GM21381 (cell line): ENCODE data around the gene LOX.

ENCODE experiments used
- ATAC-seq: cut with Tn5 transposase; IDR thresholded peaks from one replicate; pipeline ENCODE4 v1.9.1; 2021; ENCODE audit warnings: mild to moderate bottlenecking, moderate library complexity; ENCODE audit not compliant: unreplicated experiment

LOX gene

DNA sequence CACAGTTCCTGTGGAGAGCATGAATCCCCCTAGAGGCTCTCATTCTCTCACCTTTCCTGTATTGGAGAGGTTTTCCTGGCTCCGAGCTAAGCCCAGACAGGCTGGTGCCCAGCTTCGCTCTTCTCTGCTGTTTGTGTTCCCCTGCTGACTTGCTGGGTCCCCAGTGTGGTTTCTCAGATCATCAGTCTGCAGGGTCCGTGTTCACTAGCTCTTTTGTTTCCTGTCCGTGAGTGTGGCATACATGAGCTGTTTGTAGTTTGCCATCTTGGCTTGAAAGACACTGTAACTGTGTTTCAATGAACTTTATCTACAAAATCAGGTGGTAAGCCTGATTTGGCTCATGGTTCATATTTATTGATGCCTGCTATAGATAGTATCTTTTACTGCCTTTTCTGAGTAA lies 23.8 kb downstream of the LOX start:
- no peak for ATAC-seq

DNA sequence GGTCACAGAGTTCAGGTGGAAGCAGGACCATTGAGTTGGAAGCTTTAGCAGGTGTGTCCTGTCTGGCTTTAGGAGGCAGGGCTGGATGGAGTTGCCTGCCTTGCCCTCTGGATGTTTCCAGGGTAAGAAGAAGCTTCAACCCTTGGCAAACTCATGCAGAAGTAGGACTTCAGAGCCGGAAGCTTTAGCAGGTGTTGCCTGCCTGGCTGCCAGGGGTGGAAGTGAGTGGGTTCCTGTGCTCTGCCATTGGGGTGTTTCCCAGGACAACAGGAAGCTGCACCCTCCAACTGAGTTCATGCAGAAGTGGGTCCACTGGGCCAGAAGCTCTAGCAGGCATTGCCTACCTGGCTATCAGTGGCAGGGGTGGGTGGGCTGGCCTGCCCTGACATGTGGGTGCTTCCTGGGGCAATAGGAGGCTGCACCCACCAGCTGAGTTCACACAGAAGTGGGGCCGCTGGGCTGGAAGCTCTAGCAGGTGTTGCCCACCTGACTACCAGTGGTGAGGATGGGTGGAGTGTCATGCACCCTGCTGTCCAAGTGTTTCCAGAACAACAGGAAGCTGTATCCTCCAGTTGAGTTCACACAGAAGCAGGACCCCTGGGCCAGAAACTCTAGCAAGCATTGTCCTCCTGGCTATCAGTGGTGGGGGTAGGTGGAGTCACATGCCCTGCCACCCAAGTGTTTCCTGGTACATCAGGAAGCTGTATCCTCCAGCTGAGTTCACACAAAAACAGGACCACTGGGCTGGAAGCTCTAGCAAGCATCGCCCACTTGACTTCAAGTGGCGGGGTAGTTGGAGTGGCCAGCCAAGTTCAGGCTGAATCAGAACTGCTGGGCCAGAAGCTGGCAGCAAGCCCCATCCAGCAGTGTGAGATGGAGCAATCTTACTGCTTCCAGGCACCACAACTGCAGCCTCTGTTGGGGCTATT lies 24.6 kb downstream of the LOX start:
- ATAC-seq, result no peak

DNA sequence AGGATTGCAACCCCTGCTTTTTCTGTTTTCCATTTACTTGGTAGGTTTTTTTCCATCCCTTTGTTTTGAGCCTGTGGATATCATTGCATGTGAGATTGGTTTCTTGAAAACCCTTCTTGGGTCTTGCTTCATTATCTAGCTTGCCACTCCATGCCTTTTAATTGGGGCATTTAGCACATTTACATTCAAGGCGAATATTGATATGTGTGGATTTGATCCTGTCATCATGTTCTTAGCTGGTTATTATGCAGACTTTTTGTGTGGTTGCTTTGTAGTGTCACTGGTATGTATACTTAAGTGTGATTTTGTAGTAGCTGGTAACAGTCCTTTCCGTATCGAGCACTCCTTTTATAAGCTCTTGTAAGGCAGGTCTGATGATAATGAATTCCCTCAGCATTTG lies 26.5 kb downstream of the LOX start:
- ATAC-seq, result no peak

DNA sequence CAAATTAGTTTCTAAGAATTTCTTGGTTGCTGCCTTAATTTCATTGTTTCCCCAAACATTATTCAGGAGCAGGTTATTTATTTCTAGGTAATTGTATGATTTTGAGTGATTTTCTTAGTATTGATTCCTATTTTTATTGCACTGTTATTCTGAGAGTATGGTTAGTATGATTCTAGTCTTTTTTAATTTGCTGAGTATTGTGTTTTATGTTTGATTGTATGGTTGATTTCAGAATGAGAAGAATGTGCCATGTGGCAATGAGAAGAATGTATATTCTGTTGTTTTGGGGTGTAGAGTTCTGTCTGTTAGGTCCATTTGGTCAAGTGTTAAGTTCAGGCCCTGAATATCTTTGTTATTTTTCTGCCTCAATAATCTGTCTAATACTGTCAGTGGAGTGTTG lies 27.1 kb downstream of the LOX start:
- no peak for ATAC-seq

DNA sequence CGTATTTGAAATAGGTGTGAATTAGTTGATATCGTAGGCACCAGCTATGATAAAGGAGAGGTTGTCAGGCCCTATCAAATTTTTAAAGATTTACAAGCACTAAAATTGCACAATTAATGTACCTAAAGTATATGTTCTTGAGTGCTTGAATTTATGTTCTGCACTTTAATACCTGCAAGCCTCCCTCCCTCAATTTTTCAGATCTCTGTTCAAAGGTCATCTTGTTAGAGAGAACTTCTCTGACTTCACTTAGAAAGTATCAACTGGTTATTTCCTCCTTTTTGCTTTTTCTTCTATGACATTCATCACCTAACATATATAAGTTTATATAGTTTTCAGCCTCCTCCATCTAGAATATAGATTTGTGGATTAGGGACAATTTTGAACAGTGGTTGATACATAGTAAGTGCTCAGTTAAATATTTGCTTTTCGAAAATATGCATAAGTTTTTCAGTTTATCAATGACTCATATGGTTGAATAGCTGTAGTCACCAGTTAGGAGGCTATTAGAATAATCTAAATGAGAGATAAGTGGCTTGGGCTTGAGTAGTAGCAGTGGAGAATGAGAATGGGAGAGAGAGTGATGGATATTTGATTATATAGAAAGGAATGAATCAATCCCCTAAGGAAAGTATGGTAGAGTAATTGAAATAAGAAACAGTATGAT lies 37.3 kb downstream of the LOX start:
- no peak for ATAC-seq

DNA sequence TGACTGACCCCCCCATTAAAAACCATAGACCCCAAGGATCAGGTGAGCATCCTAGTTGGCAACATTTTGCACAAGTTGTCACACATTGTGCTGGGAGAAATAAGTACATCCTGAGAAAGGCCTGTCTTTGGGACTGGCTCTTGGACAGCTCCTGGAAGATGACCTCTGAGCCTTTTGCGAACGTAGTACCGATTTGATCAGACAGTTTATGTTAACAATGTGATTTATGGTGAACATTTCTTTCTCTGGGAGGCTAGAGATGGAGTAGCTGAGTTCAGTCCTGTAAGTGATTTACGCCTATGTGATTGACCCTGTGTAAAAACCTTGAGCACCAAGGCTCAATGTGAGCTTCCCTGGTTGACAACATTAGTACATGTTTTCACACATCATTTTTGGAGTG lies 41.7 kb downstream of the LOX start:
- ATAC-seq, result no peak

DNA sequence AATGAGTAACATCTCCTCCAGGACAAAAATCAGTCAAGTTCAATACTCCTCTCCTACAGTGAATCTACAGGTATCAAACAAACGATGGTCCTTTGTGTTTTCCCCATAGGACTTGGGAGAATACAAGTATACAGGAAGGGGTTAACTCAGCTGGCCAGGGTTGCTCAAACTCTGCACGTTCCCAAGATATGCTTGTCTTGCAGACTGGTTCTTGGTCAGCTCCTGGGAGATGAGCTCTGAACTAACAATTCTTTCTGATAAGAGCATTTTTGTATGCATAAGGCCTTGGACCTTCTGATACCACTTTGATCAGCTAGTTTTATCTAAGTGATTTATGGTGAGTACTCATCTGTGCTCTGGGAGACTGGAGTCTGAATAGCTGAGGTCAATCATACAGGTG lies 42.1 kb downstream of the LOX start:
- no peak for ATAC-seq

DNA sequence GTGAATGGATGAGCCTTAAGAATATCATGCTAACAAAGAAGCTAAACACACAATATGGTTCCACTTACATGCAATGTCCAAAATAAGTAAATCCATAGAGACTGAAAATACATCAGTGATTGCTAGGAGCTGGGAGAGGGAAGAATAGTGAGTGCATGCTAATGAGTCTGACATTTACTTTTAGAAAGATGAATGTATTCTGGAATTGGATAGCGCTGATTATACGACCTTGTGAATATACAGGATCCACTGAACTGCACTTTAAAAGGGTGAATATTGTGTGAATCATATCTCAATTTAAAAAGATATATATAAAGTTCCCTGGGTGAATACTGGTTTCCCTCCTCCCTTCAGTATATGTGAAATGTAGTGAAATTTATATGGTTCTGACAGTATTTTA lies 46.2 kb downstream of the LOX start:
- no peak for ATAC-seq

DNA sequence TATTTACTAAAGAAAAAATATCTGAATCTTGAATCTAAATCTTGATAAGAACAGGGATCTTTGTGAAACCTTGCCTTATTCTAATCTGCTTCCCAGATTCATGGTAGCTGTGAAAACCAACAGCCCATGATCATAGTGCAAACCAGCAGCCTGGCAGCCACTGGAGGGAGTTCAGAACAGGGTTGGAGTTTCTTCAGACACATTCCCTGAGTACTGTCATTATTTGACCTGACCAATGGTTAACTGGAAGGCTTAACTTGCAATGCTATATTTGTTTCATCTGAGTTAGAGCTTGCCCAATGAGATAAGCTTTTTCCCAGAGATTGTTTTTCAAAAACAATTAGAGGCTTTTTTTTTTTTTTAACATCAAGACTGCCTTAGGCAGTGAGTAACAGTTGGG lies 47.8 kb downstream of the LOX start:
- no peak for ATAC-seq

DNA sequence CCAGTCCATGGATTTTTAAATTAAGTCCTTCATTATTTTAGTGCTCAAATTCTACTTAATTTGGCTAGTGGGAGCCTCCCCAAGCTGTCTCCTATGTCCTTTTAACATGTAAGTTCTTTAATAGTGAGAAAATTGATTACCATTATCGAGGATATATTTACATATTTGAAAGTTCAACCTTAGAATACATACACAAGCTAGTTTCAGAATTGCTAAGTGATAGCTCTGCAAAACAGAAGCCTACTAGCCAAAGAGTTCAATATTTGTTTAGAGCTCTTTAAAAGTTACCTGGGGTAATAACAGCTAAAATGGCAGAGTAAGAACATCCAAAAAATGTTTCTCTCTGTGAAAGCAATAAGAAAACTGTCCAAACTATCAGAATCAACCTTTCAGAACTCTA lies 48.2 kb downstream of the LOX start:
- no peak for ATAC-seq

DNA sequence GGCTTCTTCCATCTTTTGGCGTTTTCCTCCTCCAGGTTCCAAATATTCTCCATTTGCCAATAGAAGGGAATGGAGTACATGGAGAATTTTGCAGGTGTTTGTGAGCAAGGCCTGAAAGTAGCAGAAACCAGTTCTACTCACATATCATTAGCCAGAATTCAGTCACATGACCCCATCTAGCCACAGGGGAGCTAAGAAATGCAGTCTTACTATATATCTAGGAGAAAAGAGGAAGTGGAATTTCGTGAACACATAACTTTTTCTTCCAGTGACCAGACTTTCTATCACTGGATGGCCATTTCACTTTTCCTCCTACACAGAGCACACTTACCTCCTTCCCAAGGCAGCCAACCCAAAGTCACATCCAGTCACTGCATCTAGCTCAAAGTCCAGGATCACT lies 55.1 kb downstream of the LOX start:
- no peak for ATAC-seq

DNA sequence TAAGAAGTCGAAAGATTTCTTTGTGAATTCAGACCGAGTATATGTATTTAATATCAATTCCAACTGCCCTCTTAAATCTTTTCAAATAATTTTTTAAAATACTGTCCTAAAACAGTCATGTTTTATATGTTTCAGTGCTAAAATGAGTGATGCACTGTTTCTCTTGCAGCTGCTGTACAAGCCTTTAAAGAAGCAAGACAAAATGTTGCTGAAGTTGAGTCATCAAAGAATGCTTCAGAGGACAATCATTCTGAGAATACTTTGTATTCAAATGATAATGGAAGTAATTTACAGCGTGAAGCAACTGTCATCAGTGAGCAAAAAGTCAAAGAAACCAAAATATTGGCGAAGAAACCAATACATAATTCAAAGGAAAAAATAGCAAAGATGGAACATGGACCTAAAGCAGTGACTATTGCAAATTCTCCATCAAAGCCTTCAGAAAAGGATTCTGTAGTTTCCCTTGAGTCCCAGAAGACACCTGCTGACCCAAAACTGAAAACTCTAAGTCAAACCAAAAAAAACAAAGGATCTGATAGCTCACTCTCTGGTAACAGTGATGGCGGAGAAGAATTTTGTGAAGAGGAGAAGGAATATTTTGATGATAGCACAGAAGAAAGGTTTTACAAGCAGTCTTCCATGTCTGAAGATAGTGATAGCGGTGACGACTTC lies 58.0 kb downstream of the LOX start:
- no peak for ATAC-seq

DNA sequence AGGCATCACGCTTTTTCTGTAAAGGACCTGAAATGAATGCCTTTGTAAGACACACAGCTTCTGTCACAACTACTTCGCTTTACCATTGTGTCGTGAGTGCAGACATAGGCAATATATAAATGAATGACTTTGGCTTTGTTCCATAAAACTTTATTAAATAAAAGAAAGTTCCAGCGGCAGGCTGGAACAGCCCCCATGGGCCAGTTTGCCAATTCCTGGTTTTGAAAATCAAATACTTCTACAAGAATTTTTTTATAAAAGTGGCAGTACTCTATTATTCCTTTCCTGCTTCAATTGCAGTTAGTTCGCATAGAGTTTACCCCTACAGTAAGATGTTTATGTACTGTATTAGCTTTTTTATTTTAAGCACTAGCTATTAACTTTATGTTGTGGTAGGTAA lies 62.6 kb downstream of the LOX start:
- no peak for ATAC-seq

DNA sequence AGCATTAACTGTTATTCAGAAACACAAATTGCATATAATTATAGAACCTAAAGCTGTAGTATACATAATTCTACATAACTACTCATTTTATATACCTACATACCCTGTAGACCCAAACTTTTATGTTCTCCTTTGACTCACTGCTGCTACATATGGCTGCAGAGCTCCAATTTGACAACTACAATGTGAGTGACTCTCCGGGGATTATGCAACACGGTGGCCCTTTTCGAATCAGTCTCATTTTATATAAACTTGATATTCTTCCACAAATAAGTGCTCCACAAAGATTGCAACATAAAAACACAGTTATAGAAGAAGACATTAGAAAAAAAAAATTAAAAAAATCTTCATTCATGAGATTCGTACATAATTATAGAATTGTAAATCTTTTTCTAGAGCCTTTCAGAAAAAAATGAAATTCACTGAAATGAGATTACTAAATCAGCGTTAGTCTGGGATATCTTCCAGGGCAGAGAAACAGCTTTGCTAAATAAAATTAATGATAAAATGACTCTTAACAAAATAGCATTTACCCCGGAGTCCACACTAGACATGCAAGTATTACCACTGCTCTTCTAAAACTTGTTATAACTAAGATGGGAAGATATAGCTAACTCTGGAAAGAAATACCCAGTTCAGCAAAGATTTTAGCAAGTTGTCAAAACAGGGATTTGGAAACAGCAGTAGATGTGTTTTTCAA lies 63.7 kb downstream of the LOX start:
- ATAC-seq, result no peak
